HG02571 (cell line): ENCODE data around the gene PCNX1.
"Not testable (repeated sequence)": the region's sequence is repeated elsewhere in the genome, so short reads cannot be mapped to it uniquely, and the experiment has no call there.

Experiments used
- ATAC-seq: cut with Tn5 transposase; IDR thresholded peaks from one replicate; pipeline ENCODE4 v1.9.1; 2021; ENCODE audit warnings: mild to moderate bottlenecking, moderate library complexity; ENCODE audit not compliant: unreplicated experiment

PCNX1 gene

DNA sequence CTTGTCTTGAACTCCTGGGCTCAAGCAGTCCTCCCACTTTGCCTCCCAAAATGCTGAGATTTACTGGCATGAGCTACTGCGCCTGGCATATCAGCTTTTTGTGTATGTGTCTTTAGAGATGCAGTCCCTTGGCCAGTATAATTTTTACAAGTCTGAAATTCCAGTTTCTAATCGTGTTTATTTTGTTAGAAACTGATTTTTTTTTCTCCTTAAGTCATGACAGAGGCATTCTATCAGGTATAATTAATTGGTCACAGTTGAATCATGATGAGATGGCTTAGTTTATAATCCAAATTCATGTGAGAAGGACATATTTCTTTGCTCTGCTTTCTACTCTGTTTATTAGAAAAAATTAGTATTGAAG lies 98.9 kb downstream of the PCNX1 start:
- ATAC-seq: no peak

DNA sequence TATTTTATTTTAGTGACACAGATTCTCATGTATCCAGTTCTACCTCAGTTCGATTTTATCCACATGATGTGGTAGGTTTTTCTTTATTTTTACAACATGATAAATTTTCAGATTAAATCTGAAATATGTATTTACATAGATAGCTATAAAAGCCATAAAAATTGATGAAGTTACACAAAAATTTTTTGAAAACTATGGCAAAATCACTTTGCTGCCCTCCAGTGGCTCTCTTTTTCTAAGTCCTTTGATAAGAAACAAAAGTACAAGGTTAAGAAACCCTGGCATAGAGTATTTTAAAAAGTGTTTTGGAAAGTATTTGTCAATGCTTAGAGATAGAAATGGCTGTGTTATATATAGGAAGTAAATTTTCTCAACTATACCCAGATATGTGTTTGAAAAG lies 104.2 kb downstream of the PCNX1 start:
- ATAC-seq: no peak

DNA sequence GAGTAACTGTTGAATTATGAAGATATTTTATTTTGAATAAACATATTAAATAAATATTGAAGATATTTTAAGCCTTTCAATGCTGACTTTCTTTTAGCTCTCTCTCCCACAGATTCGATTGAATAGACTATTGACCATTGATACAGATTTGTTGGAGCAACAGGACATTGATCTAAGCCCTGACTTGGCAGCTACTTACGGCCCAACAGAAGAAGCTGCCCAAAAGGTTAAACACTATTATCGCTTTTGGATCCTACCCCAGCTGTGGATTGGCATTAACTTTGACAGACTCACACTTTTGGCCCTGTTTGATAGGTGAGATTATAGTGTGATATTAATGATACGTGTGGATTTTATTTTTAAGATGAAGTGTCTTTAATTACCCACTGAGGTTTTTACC lies 105.6 kb downstream of the PCNX1 start:
- no peak for ATAC-seq

DNA sequence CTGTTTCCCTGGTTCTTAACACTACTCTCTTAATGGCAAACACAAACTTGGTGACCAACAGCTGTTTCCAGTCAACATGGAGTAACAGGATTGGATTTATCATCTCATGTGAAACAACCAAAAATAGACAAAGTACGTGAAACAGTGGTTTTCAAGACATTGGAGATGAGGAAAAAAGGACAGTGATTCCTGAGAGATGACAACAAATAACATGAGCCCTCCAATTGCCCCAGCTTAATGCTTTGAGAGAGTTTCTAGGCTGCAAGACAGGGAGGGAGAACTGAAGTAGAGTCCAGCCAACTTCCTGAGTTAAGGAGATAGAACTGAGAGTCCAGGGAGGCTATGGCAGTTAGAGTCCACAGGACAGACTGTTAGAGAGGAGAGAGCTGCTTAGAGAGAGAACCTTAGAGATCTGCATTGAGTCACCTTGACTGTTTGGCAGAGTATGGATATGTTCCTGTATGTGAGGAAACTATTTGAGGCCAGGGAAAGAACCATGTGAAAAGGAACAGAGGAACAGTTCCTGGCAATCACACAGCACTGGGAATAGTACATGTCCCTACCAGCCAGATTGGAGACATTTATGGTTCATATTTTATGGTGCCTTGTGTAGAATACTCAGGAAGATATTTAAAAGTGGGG lies 106.4 kb downstream of the PCNX1 start:
- no peak for ATAC-seq

DNA sequence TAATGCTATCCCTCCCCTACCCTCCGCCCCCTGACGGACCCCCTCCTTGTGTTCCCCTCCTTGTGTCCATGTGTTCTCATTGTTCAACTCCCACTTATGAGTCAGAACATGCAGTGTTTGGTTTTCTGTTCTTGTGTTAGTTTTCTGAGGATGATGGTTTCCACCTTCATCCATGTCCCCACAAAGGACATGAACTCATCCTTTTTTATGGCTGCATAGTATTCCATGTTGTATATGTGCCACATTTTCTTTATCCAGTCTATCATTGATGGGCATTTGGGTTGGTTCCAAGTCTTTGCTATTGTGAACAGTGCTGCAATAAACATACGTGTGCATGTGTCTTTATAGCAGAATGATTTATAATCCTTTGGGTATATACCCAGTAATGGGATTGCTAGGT lies 112.7 kb downstream of the PCNX1 start:
- ATAC-seq: not testable (repeated sequence)

DNA sequence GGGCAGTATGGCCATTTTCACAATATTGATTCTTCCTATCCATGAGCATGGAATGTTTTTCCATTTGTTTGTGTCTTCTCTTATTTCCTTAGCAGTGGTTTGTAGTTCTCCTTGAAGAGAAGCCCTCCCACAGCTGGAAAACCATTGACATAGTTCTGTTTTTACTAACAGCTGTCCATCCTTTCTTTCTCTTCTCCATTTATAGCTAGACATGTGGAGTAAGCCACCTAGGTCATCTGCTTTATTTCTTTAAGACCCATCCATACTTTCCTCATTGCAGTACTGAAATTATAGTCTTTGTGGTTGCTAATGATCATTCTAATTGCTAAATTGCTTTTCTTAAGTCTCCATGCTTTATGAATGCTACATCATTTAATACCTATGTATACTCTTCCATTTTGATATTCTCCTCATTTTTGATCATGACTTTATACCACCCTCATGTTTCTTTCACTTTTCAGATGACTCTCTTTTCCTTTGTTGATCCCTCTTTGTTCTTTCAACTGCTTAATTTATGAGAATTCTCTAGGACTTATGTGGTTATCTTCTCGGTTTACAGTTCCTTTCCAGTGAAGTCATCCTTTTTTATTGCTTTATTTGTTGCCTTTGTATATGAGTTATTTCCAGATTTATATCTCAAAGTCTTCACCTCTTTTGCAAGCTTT lies 114.2 kb downstream of the PCNX1 start:
- ATAC-seq: no peak

DNA sequence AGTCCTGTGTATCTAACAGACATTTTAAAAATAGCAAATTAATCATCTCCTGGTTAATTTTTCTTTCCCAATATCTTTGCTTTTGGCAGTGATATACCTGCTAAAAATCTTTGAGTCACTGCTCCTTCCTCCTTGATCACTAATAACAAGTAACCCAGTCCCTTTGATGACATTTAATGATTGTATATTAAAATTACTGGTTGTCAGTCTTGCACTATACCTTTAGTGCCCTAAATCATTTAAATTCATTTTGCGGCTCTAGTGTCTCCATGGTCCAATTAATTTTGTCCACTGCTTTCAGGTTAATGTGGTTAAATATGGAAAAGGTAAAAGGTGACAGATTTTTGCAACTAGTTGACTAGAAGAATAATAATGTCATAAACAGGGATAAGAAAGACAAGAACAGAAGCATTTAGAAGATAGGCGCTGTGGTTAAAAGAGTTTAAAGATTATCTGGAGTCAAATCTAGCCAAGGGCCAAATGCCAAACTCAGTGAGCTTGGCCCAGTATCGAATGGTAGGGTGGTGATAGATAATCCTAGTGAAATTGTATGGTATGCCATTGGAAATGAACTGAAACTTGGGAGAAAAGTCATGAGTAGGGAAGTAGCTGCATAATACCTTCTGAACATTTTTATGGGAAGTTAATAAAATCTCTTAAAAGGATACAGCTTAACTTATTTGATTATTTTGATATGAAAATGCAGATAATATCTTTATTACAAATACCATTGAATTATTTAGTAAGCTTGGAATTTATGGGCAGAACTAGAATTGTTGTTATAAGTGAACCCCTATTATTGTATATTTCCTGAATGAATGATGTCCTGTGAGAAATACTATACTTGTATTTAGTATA lies 115.0 kb downstream of the PCNX1 start:
- no peak for ATAC-seq

DNA sequence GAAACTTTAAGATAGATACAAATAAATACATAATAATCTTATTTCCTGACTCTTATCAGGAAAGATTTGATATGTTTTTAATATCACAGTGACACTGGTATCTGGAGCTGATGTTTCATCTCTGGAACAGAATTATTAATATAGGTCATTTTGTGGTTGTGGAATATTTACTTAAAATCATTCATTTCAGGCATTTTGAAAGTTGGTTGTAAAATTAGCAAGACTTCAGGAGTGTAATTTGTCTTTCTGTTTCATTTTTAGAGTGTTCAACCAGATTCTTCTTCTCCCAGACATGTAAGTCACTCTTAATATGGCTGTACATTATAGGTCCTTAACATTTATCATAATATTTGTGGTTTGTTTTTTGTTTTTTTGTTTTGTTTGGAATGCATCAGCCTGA lies 115.7 kb downstream of the PCNX1 start:
- no peak for ATAC-seq

DNA sequence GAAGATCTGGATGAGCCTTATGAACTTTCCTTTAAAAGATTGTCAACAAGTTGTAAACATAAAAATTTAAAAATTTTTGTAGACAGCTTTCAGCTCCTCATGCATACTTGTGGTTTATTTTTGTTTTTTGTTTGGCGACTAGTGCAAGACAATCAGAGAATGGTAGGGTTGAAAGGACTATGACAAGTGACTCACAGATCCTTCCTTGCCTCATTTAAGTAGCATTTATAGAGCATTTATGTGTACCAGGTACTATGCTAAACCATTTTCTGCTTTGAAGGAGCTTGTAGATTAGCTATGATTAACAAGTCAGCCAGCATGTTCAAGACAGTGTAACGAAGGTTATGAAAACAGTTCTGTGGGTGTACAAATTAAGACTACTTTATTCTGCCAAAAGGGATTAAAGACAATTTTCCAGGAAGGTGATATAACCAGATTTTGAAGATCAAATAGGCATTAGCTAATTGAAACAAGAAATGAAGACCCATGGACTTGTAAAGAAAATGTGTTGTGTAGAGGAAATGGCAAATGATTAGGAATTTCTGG lies 122.0 kb downstream of the PCNX1 start:
- no peak for ATAC-seq

DNA sequence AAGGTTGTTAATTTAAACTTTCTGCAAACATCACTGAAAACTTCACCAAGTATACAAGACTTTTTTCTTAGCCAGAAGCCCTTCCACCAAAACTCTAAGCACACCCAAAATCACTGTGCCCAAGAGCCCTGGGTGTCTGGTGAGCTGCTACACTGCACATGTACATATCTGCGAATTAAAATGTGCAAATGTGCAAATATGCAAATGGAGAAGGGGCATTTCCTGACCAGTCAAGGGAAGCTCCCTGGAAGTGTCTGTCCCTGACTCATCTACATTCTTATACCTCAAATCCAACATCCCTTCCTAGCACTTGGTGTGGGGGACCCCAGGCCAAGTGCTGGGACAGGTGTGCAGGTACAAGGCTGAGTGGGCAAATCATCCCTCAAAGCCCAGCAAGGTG lies 123.7 kb downstream of the PCNX1 start:
- no peak for ATAC-seq

DNA sequence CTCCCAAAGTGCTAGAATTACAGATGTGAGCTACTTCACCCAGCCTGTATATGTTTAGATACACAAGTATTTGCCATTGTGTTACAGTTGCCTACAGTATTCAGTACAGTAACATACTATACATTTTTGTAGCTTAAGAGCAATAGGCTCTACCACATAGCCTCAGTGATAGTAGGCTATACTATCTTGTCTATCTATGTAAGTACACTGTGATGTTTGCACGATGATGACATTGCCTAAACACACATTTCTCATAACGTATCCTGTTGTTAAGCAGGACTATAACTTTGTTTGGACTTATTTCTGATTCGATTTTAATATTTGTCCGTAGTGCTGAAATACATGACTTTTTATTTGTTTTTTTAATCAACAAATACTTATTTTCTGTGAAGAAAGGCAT lies 129.2 kb downstream of the PCNX1 start:
- no peak for ATAC-seq

DNA sequence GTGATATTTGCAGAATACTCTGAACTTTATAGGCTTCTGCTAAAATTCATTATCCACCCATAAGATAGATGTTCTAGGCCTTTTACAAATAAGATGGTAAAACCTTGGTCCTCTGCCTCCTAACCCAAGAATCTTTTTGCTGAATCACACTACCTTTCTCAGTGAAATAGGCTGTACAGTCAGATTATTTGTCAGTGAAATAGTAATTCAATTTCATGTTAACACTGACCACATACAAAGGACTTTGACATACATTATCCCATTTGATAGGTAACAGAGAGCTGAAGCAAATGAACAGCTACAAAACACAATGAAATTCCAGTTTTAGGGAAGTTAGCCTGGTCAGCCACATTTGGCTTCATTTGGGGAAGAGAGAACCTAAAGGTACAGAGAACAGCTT lies 141.1 kb downstream of the PCNX1 start:
- ATAC-seq: no peak

DNA sequence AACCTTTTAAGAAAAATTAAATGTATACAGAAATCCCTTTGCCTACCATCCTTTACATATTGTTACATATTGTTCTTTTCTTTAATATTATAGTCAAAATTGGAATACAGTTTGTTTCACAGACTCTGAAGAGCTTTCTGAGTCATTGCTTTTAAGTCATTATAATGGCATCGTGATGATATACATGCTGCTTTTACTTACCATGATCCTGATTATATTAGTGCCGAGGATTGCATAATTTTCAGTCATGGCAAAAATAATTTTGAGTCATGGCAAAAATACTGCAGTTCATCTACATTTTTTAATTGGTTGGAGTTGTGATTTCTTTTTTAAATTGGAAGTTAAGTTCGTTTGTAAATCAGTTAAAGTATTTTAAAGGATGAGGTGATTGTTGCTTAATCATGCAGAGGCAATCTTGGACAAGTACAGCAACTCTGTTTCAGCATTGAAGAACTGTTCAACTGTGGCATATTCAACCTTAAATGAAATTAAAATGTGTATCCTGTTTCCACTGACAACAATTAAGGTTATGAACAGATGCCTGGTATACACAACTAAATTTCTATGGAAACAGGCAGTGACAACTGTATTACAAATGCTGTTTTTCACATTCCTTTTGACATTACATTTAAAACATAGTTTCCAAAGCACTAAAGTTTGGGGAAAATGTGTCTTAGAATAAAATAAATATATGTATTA lies 142.3 kb downstream of the PCNX1 start:
- ATAC-seq: no peak

DNA sequence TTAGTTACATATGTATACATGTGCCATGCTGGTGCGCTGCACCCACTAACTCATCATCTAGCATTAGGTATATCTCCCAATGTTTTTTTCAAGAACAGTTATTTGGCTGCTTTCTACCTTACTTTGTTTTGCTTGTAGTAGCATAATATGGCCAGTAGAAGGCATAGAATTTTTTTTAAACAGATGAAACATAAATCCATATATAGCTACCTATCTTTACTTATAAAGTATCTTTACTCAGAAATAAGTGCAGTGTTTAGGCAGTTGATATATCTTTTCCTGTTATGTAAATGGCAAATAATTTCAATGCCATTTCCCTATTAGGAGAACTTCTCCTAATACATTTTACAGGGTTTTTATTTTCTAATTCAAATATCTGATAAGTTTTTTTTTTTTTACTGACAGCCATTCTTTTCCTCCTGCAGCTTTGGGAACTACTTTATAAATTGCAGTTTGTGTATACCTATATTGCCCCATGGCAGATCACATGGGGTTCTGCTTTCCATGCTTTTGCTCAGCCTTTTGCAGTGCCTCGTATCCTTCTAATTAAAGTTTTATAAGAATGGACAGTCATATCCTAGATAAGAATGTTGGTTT lies 143.1 kb downstream of the PCNX1 start:
- no peak for ATAC-seq

DNA sequence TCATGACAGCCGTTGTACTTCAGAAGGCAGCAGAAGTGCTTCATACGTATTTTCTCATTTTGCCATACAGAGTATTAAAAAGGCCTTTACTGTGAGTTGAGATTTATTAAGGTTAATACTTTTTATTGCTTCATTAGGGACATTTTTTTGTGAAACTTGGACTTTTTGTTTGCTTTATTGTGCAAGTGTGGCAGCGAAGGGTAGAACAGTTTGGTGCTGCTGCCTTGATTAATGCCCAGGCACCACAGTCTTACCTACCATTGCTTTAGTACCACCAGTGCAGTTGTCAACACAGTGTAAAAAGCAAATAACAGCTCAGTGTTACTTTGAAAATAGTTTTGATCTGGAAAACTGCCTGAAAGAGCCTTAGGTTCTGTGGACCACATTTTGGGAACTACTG lies 147.4 kb downstream of the PCNX1 start:
- no peak for ATAC-seq

DNA sequence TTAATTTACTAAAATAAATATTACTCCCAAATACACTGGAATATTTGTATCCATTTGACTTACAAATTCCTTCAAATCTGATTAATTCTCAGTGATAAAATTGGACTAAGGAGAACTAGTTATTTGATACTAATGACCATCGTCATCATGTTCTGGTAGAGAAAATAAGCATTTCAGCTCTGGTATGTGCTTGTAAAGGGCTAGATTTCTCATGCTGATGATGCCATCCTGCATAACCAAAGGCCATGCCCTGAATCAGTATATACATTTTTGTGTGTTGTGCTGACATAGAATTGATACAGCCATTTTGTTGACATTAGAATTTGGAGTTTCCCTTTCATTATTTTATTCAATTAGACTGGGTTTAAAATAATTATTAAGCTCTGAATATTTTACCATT lies 148.9 kb downstream of the PCNX1 start:
- no peak for ATAC-seq

DNA sequence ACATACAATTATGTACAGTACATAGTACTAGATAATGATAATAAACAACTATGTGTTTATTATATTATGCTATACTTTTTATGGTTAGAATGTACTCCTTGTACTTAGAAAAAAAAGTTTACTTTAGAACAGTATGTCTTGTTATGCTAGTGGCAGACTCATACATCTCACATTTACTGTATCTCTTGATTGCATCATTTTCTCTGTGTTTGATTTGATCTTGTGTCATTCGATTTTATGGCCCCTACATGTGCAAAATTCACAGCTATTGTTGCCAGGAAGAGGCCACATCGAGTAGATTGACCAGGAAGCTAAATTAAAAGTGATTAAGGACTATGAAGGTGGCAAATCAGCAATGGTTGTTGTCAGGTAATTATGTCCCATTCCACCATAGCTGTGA lies 153.0 kb downstream of the PCNX1 start:
- no peak for ATAC-seq

DNA sequence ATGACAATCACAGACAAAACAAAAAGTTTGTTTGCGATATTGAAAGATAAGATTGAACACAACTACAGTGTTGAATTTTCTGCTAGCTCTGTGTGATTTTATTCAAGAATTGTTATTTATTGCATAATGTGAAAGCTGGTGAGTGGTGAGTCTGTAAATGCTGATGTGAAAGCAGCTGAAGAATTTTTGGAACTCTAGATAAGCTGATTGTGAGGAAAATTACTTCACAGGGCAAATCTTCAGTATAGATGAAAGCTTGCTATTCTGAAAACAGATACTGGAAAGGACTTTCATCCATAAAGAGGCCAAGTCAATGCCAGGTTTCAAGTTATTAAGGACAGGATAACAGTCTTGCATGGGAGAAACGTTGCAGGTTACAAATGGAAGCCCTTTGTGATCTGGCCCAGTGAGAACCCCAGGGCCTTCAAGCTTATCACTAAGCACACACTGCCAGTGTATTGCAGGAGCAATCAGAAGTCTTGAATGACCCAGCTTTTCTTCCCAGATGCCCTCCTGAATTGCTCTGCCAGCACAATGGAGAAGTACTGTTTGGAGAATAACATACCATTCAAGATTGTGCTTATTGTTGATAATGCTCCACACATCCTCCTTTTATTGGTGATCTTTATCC lies 153.7 kb downstream of the PCNX1 start:
- ATAC-seq: no peak

DNA sequence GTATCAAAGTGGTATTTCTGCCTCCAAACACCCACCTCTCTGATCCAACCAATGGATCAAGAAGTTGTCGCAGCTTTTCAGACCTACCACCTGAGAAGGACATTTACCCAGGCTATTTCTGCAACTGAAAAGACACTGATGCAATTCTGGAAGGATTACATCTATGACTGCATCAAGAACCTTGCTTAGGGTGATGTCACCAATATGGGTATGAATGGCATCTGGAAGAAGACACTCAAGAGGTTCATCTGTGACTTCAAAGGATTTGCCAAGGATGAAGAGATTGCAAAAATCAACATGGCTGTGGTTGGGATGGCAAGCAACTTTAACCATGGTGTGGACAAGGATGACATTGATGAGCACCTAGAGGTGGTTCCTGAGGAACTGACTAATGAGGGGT lies 154.2 kb downstream of the PCNX1 start:
- ATAC-seq: no peak

DNA sequence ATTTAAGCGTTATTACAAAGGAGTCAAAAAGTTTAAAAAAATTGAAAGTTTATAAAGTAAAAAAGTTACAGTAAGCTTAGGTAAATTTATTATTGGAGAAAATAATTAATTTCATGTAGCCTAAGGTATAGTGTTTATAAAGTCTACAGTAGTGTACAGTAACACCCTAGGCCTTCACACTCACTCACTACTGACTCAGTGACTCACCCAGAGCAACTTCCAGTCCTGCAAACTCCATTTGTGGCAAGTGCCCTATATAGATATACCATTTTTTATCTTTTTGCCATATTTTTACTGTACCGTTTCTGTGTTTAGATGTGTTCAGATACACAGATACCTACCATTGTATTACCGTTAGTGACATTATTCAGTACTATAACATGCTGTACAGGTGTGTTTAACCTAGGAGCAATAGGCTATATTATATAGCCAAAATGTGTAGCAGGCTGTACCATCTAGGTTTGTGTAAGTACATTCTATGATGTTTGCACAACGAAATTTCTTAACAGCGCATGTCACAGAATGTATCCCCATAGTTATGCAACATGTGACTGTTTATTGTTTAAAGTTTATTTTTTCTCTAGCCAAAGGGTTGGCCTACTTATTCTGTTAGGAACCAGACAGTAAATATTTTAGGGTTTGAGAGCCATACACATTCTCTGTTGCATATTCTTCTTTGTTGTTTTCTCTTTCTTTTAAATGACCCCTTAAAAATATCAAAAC lies 155.5 kb downstream of the PCNX1 start:
- no peak for ATAC-seq
